Stomach (tissue), 9 donors: ENCODE data around the gene NKAIN2. TPM values are rescaled to one million over a fixed set of nuclear protein-coding genes. Genes with fewer than 3 reads are reported as not detected.

ENCODE experiments used
- DNase-seq, 2 donors: peaks; one replicate each; pipeline versions ENCODE4 v3.0.0 to v3.0.0-alpha.2; 2013 to 2019
- H3K27ac ChIP-seq, 5 donors: fragments of 200-600 bp in 4 of 5; sonication (generic) in 4 of 5; one replicate each; pipeline ENCODE4 v1.5.1; 2013 to 2019; ENCODE audit warnings: mild to moderate bottlenecking in 1 of 5, moderate library complexity in 1 of 5
- H3K27me3 ChIP-seq, 3 donors: fragments of 200-600 bp; sonication (generic); one replicate each; pipeline ENCODE4 v1.5.1; 2017 to 2019; ENCODE audit warnings: mixed run types in 1 of 3
- H3K36me3 ChIP-seq, 4 donors: fragments of 200-600 bp; sonication (generic); 1 replicate in 3 of 4; 2 replicates in 1 of 4; pipeline ENCODE4 v1.5.1; 2016 to 2019
- H3K4me1 ChIP-seq, 4 donors: fragments of 200-600 bp; sonication (generic); one replicate each; pipeline ENCODE4 v1.5.1; 2016 to 2019
- H3K4me3 ChIP-seq, 4 donors: fragments of 200-600 bp; sonication (generic) in 3 of 4; one replicate each; pipeline ENCODE4 v1.5.1; 2016 to 2019; ENCODE audit warnings: mild to moderate bottlenecking in 1 of 4
- H3K9me3 ChIP-seq, 4 donors: fragments of 200-600 bp; sonication (generic); one replicate each; pipeline ENCODE4 v1.5.1; 2016 to 2019
- EP300 ChIP-seq: sonication (generic); formaldehyde crosslinking; IDR thresholded peaks from one replicate; pipeline ENCODE4 v1.6.1; 2017; ENCODE audit warnings: antibody characterized with exemption
- POLR2A ChIP-seq, 4 donors: fragments of 450-650 bp; IDR thresholded peaks; one replicate each; pipeline ENCODE4 v1.6.1; 2016; ENCODE audit warnings: antibody characterized with exemption in 4 of 4, control low read depth in 2 of 4, mild to moderate bottlenecking in 1 of 4, moderate library complexity in 1 of 4
- POLR2AphosphoS5 ChIP-seq, 3 donors: sonication (generic); formaldehyde crosslinking; IDR thresholded peaks; one replicate each; pipeline ENCODE4 v1.6.1; 2016; ENCODE audit warnings: antibody characterized with exemption in 3 of 3
- WGBS, 5 donors: extraction: QIAGEN DNeasy Blood & Tissue Kit in 3 of 5; methylation state at CpG; one replicate each; pipeline versions ENCODE4 v1.1.5 to v1.1.7; 2013 to 2018; 5-methylcytosine and 5-hydroxymethylcytosine counted together
- intact Hi-C: fragments of 100-400 bp; cut with DNase I; formaldehyde crosslinking; loops from one replicate; pipeline ENCODE4 v1.15.1; 2023; ENCODE audit warnings: low total_unique reads
- polyA plus RNA-seq, 3 donors: library from polyadenylated mRNA; stranded (reverse); fragments of 200-250 nt; gene quantifications; one replicate each; pipeline ENCODE4 v1.2.3, GENCODE V29; 2013
- total RNA-seq, 5 donors: library from RNA; depleted of rRNA; stranded (reverse); fragments of >200 nt; gene quantifications; one replicate each; pipeline versions ENCODE4 v1.1.0 to v1.2.3, GENCODE V29; 2014 to 2016
- TF ChIP-seq, protein P1 (sequence below), 7 experiments: fragments of 450-650 bp in 4 of 7; fragments of 200-600 bp in 3 of 7; sonication (generic) in 3 of 7; IDR thresholded peaks; one replicate each; pipeline ENCODE4 v1.5.1; 2016 to 2019; ENCODE audit warnings: antibody characterized with exemption in 7 of 7, control low read depth in 2 of 7, mild to moderate bottlenecking in 1 of 7
- donor health status: healthy with polysubstance abuse.
- donor health status: Bipolar disorder and iron deficiency.
- donor health status: healthy.

NKAIN2 gene
- total and polyA plus RNA-seq, 8 donors = 0.13 to 9.6 (median 1.5) TPM; not detected in 5

DNA sequence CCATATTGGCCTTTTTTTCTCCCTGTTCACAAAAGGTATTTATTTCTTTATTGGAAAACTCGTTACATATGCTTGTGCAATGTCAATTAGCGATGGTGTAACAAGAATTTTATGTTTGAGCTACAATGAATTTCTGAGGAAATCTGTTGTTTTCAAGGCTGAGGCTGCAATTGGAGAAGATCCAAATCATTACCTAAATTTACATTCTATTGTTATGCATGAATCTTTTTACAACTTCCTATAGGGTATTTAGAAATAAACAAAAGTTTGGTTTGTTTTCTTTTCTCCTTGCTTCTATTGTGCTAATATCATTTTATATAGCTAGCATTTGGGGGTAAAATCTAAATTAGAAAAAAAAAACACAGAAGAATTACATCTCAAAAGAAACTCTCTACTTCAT, 34.7 kb upstream of the NKAIN2 start:
- no peak for DNase-seq
- no peaks in the 10 kb centered on the region for H3K36me3 ChIP-seq
- TF ChIP-seq POLR2A (IDR thresholded peaks at IDR 0.05) (no peak), EP300 (no peak), POLR2AphosphoS5 (IDR thresholded peaks at IDR 0.05) (no peak)
- TF ChIP-seq, protein P1, sequence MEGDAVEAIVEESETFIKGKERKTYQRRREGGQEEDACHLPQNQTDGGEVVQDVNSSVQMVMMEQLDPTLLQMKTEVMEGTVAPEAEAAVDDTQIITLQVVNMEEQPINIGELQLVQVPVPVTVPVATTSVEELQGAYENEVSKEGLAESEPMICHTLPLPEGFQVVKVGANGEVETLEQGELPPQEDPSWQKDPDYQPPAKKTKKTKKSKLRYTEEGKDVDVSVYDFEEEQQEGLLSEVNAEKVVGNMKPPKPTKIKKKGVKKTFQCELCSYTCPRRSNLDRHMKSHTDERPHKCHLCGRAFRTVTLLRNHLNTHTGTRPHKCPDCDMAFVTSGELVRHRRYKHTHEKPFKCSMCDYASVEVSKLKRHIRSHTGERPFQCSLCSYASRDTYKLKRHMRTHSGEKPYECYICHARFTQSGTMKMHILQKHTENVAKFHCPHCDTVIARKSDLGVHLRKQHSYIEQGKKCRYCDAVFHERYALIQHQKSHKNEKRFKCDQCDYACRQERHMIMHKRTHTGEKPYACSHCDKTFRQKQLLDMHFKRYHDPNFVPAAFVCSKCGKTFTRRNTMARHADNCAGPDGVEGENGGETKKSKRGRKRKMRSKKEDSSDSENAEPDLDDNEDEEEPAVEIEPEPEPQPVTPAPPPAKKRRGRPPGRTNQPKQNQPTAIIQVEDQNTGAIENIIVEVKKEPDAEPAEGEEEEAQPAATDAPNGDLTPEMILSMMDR (IDR thresholded peaks at IDR 0.05) = no peak
- H3K9me3 ChIP-seq = no peaks in the 10 kb centered on the region
- intact Hi-C loops = no loop called here
- WGBS, 5 donors = 73 to 80% (median 78%) methylated on average over 2 of the region's 2 CpGs
- H3K27me3 ChIP-seq = no peaks in the 10 kb centered on the region
- H3K4me3 ChIP-seq = no peak overlapping the region
- H3K4me1 ChIP-seq = no peaks in the 10 kb centered on the region
- no peak overlapping the region for H3K27ac ChIP-seq

DNA sequence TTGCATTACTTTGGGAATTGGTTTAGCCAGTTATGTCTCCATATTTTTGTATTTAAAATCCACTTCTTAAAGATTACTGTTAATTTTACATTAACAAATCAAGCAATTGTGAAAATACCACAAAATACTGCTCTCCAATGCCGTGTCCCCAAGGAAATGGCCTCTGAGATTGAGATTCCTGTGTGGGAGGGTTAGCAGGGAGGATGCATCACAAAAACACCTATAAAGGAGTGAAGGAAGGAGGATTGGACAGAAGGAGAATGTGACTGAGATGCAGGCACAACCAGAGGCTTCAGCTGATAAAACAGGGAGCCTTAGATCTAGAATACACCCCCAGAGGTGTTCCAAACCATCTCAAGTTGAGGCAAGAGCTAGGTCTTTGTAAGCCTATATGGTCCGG, 34.2 kb upstream of the NKAIN2 start:
- WGBS, 5 donors = 77 to 83% (median 80%) methylated on average over 2 of the region's 2 CpGs
- intact Hi-C loops = no loop called here
- H3K36me3 ChIP-seq = no peaks in the 10 kb centered on the region
- TF ChIP-seq POLR2AphosphoS5 (IDR thresholded peaks at IDR 0.05) = no peak
- TF ChIP-seq, protein P1 (IDR thresholded peaks at IDR 0.05) = no peak
- TF ChIP-seq POLR2A (IDR thresholded peaks at IDR 0.05) = no peak
- no peak for TF ChIP-seq EP300
- no peak overlapping the region for H3K4me3 ChIP-seq
- H3K27ac ChIP-seq = no peak overlapping the region
- no peaks in the 10 kb centered on the region for H3K27me3 ChIP-seq
- no peak for DNase-seq
- H3K9me3 ChIP-seq = no peaks in the 10 kb centered on the region
- no peaks in the 10 kb centered on the region for H3K4me1 ChIP-seq

DNA sequence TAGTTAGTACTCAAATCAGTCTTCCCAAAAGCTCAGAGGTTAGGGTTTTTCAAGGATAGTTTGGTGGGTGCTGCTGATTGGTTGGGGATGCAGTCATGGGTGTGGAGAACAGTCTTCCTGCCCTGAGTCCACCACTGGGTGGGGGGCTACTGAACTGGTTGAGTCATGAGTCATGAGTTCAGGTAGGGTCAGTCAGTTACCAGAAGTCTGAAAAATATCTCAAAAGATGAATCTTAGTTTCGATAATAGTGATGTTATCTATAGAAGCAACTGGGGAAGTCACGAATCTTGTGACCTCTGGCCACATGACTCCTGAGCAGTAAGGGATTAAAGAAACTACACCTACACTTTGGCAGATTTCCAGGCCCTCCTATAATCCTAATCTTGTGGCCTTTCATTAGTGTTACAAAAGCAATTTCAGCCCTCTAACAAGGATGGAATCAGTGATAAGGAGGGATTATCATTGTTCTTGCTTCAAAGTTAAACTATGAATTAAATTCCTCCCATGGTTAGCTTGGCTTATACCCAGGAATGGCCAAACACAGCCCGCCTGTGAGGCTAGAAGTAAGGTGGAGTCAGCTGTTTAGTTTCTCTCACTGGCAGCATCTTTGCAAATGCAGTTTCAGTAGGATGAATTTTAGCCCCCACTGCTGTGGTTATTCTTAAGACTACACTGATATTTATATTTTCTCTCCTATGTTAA, 33.3 kb upstream of the NKAIN2 start:
- 27 to 53% (median 42%) methylated on average over 3 of the region's 3 CpGs for WGBS, 5 donors
- Histone ChIP-seq H3K4me1 (no peaks in the 10 kb centered on the region), H3K9me3 (no peaks in the 10 kb centered on the region), H3K27me3 (no peaks in the 10 kb centered on the region), H3K4me3 (no peak overlapping the region), H3K27ac (no peak overlapping the region), H3K36me3 (no peaks in the 10 kb centered on the region)
- TF ChIP-seq POLR2A (IDR thresholded peaks at IDR 0.05) (no peak), EP300 (no peak), POLR2AphosphoS5 (IDR thresholded peaks at IDR 0.05) (no peak)
- TF ChIP-seq, protein P1 (IDR thresholded peaks at IDR 0.05) = no peak
- intact Hi-C loops = no loop called here
- no peak for DNase-seq

DNA sequence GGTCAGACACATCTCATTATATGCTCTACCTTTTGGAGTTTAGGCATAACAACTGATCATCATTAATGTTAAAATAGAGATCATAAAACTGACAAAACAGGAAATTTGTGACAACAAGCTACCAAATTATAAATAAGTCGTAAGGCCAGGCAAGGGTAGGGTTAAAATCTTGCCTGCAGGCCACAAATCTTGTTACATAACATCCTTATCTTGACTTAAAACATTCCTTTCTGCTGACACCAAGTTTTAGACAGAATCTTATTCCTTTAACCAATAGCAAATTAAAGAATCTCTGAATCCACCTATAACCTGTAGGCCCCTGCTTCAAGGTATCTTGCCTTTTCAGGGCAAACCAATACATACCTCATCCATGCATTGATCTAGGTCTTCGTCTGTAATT, 32.5 kb upstream of the NKAIN2 start:
- Histone ChIP-seq H3K27me3 (no peaks in the 10 kb centered on the region), H3K4me3 (no peak overlapping the region), H3K27ac (no peak overlapping the region), H3K9me3 (no peaks in the 10 kb centered on the region), H3K36me3 (no peaks in the 10 kb centered on the region), H3K4me1 (no peaks in the 10 kb centered on the region)
- WGBS, 5 donors = 59 to 68% (median 63%) methylated on average over 2 of the region's 2 CpGs
- TF ChIP-seq, protein P1 (IDR thresholded peaks at IDR 0.05) = no peak
- TF ChIP-seq POLR2A (IDR thresholded peaks at IDR 0.05) (no peak), POLR2AphosphoS5 (IDR thresholded peaks at IDR 0.05) (no peak), EP300 (no peak)
- no peak for DNase-seq
- intact Hi-C loops = no loop called here
